Natural killer cell (primary cell): Measurements from ENCODE around the gene TES. TPM values are rescaled to one million over a fixed set of nuclear protein-coding genes. Genes with fewer than 3 reads are reported as not detected.

Experiments
- ATAC-seq, 3 donors: fragments of 150-1000 bp in 2 of 3; fragments of 200-7000 bp in 1 of 3; cut with Tn5 transposase; 1 replicate in 1 of 3; 2 replicates in 2 of 3; pipeline ENCODE4 v1.10.0; 2021; ENCODE audit warnings: mild to moderate bottlenecking in 2 of 3, moderate library complexity in 2 of 3
- DNase-seq, 2 donors: peaks; one replicate each; pipeline versions ENCODE4 v3.0.0 to v3.0.0-alpha.2; 2013 to 2021; ENCODE audit warnings: mixed read lengths in 1 of 2
- H3K27ac ChIP-seq: one replicate; pipeline ENCODE4 v1.5.1; 2013; ENCODE audit warnings: mild to moderate bottlenecking, low read length
- H3K27me3 ChIP-seq: one replicate; pipeline ENCODE4 v1.6.1; 2013; ENCODE audit warnings: low read length; ENCODE audit not compliant: control insufficient read depth, insufficient read depth
- H3K36me3 ChIP-seq: one replicate; pipeline ENCODE4 v1.6.1; 2013; ENCODE audit warnings: low read length; ENCODE audit not compliant: control insufficient read depth, insufficient read depth
- H3K4me1 ChIP-seq: one replicate; pipeline ENCODE4 v1.6.1; 2013; ENCODE audit warnings: low read length; ENCODE audit not compliant: control insufficient read depth, insufficient read depth
- H3K4me3 ChIP-seq: one replicate; pipeline ENCODE4 v1.5.1; 2013; ENCODE audit warnings: low read length
- H3K9me3 ChIP-seq: one replicate; pipeline ENCODE4 v1.6.1; 2013; ENCODE audit warnings: low read length; ENCODE audit not compliant: control insufficient read depth, insufficient read depth
- H3K27ac Mint-ChIP-seq, 2 donors: one replicate each; pipeline ENCODE4 v1.8.0; 2022; ENCODE audit warnings: mild to moderate bottlenecking in 2 of 2, mixed read lengths in 2 of 2, moderate library complexity in 1 of 2
- H3K27me3 Mint-ChIP-seq, 2 donors: one replicate each; pipeline ENCODE4 v1.8.0; 2022; ENCODE audit warnings: low read depth in 2 of 2, mixed read lengths in 2 of 2
- H3K36me3 Mint-ChIP-seq: one replicate; pipeline ENCODE4 v1.8.0; 2022; ENCODE audit warnings: mixed read lengths
- H3K4me1 Mint-ChIP-seq, 2 donors: one replicate each; pipeline ENCODE4 v1.8.0; 2022; ENCODE audit warnings: mixed read lengths in 2 of 2
- H3K4me3 Mint-ChIP-seq: one replicate; pipeline ENCODE4 v1.8.0; 2022; ENCODE audit warnings: mild to moderate bottlenecking, moderate library complexity, mixed read lengths
- H3K9me3 Mint-ChIP-seq, 2 donors: one replicate each; pipeline ENCODE4 v1.8.0; 2022; ENCODE audit warnings: mixed read lengths in 2 of 2
- WGBS: methylation state at CpG from one replicate; pipeline ENCODE4 v1.1.7; 2013; ENCODE audit warnings: missing lambda C conversion rate; ENCODE audit not compliant: insufficient coverage; 5-methylcytosine and 5-hydroxymethylcytosine counted together
- intact Hi-C: fragments of 100-400 bp; cut with micrococcal nuclease; formaldehyde crosslinking; loops from one replicate; pipeline ENCODE4 v1.14.2; 2022
- total RNA-seq, 4 donors: library from RNA; stranded (reverse); fragments of 120-200 nt in 1 of 4; gene quantifications; one replicate each; pipeline versions ENCODE4 v1.2.3 to v1.2.4, GENCODE V29; 2013 to 2022
- TF ChIP-seq, protein P1 (sequence below): fragments of 200-600 bp; IDR thresholded peaks from one replicate; pipeline ENCODE4 v1.8.0; 2022; ENCODE audit warnings: antibody characterized with exemption

The TES gene
- total RNA-seq, 3 donors from 2014 or later (not counting 1 experiment from before 2014, with no cell fraction given): 220 to 269 (median 227) TPM

DNA sequence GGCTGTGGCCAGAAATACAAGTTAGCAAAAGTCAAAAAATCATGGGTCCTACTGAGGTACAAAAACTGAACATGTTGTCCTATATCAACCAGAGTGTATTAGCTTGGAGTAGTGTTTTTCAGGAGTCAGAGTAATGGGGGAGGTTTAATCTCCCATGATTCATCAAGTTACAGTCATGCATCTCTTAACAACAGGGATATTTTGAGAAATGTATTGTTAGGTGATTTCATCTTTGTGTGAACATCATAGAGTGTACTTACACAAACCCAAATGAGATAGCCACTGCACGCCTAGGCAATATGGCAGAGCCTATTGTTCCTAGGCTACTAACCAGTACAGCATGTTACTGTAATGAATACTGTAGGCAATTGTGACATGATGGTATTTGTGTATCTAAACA is 14.9 kb upstream of the TES start:
- no peaks in the 10 kb centered on the region for H3K36me3 Mint-ChIP-seq
- peaks cover 2% of the 10 kb centered on the region for H3K27me3 ChIP-seq
- H3K4me1 ChIP-seq: no peaks in the 10 kb centered on the region
- no peak overlapping the region for H3K4me3 Mint-ChIP-seq
- intact Hi-C loops: no loop called here
- no peak for DNase-seq
- peaks cover 0 to 3% of the 10 kb centered on the region in 2 donors for H3K27me3 Mint-ChIP-seq
- no peak overlapping the region for H3K27ac ChIP-seq
- H3K36me3 ChIP-seq: no peaks in the 10 kb centered on the region
- no peaks in the 10 kb centered on the region for H3K9me3 Mint-ChIP-seq
- TF ChIP-seq, protein P1, sequence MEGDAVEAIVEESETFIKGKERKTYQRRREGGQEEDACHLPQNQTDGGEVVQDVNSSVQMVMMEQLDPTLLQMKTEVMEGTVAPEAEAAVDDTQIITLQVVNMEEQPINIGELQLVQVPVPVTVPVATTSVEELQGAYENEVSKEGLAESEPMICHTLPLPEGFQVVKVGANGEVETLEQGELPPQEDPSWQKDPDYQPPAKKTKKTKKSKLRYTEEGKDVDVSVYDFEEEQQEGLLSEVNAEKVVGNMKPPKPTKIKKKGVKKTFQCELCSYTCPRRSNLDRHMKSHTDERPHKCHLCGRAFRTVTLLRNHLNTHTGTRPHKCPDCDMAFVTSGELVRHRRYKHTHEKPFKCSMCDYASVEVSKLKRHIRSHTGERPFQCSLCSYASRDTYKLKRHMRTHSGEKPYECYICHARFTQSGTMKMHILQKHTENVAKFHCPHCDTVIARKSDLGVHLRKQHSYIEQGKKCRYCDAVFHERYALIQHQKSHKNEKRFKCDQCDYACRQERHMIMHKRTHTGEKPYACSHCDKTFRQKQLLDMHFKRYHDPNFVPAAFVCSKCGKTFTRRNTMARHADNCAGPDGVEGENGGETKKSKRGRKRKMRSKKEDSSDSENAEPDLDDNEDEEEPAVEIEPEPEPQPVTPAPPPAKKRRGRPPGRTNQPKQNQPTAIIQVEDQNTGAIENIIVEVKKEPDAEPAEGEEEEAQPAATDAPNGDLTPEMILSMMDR: no peak
- no peak for ATAC-seq
- no peak overlapping the region for H3K4me3 ChIP-seq
- H3K9me3 ChIP-seq: no peaks in the 10 kb centered on the region
- H3K4me1 Mint-ChIP-seq: no peaks in the 10 kb centered on the region
- no CpG with 5 or more reads among the region's 1 CpG for WGBS
- H3K27ac Mint-ChIP-seq: no peak overlapping the region

DNA sequence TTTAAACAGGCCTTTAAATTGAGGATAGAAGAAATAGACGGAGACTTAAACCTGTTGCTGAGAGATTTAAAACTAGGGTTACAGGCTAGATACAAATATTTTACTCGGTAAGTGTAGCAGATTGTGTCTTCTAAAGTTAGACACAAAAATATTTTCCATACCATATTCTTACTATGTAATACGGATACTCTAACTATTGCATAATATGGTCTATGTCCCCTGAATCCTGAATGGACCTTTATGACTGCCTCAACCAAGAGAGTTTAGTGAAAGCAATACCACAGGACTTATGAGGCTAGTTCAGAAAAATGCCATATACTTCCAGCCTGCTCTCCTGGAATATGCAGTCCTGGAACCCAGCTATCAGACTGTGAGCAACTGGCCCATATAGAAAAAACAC is 13.4 kb upstream of the TES start:
- DNase-seq (no peak), ATAC-seq (no peak)
- intact Hi-C loops: no loop called here
- peaks cover 2% of the 10 kb centered on the region for H3K27me3 ChIP-seq
- no peaks in the 10 kb centered on the region for H3K4me1 Mint-ChIP-seq
- no peak overlapping the region for H3K27ac ChIP-seq
- H3K9me3 ChIP-seq: no peaks in the 10 kb centered on the region
- no peaks in the 10 kb centered on the region for H3K36me3 ChIP-seq
- no peak overlapping the region for H3K27ac Mint-ChIP-seq
- H3K9me3 Mint-ChIP-seq: no peaks in the 10 kb centered on the region
- TF ChIP-seq, protein P1: no peak
- no peak overlapping the region for H3K4me3 ChIP-seq
- H3K4me1 ChIP-seq: no peaks in the 10 kb centered on the region
- H3K4me3 Mint-ChIP-seq: no peak overlapping the region
- H3K27me3 Mint-ChIP-seq: peaks cover 0 to 3% of the 10 kb centered on the region in 2 donors
- 100% methylated on average over 1 of the region's 3 CpGs for WGBS
- no peaks in the 10 kb centered on the region for H3K36me3 Mint-ChIP-seq

DNA sequence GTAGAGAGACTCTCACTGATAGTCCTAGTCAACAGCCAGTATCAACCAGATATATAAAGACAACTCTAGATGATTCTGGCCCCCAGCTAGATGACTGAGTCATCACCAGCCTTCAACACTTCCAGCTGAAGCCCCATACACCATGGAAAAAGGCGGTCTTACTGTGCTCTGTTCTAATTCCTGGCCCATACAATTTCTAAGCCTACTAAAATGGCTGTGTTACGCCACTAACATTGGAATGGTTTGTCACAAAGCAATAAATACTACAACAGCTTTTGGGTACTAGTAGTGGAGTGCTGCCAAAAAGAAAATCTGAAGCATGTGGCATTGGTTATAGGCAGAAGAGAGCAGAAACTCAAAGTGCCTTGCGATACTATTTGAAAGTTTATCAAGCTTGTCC is 13.0 kb upstream of the TES start:
- H3K36me3 Mint-ChIP-seq: no peaks in the 10 kb centered on the region
- TF ChIP-seq, protein P1: no peak
- no peak overlapping the region for H3K27ac Mint-ChIP-seq
- no peak for DNase-seq
- no peak overlapping the region for H3K4me3 Mint-ChIP-seq
- H3K36me3 ChIP-seq: no peaks in the 10 kb centered on the region
- H3K27ac ChIP-seq: no peak overlapping the region
- 98% methylated on average over 2 of the region's 3 CpGs for WGBS
- intact Hi-C loops: no loop called here
- H3K4me3 ChIP-seq: no peak overlapping the region
- H3K9me3 Mint-ChIP-seq: no peaks in the 10 kb centered on the region
- no peaks in the 10 kb centered on the region for H3K4me1 ChIP-seq
- no peaks in the 10 kb centered on the region for H3K9me3 ChIP-seq
- no peak for ATAC-seq
- peaks cover 2% of the 10 kb centered on the region for H3K27me3 ChIP-seq
- H3K27me3 Mint-ChIP-seq: peaks cover 0 to 3% of the 10 kb centered on the region in 2 donors
- H3K4me1 Mint-ChIP-seq: no peaks in the 10 kb centered on the region

DNA sequence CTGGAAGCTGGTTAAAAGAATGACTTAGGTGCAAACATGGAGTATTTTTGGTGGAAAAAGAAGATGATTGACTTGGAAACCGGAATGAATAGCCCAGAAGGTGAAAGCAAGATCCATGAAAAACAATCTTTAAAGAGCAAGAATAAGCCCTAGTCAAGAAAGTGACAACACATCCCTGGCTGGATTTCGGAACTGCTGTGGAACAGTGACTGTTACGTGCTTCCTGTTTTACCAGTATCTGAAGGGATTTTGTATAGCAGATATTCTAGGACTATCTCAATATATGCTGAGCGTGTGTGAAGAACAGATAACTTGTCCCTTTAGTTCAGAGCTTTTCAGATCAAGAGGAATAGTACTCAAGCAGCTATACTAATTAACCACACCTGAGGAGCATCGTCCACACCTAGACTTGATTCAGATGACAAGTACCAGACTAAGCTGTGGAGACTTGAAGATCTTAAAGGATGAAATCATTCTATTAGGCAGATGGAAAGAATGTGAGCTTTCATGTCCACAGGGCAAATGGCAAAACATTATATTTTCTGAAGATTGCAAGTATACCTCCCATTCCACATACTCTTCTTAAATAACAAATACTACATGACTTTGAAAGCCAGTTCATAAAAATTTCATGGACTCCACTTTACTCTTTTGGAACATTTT is 11.5 kb upstream of the TES start:
- Histone ChIP-seq H3K9me3 (no peaks in the 10 kb centered on the region), H3K27me3 (peaks cover 2% of the 10 kb centered on the region), H3K4me3 (no peak overlapping the region), H3K4me1 (no peaks in the 10 kb centered on the region), H3K27ac (no peak overlapping the region), H3K36me3 (no peaks in the 10 kb centered on the region)
- WGBS: 97% methylated on average over 5 of the region's 5 CpGs
- intact Hi-C loops: no loop called here
- Mint-ChIP-seq H3K4me3 (no peak overlapping the region), H3K27ac (no peak overlapping the region), H3K9me3 (no peaks in the 10 kb centered on the region), H3K27me3 (peaks cover 3 to 7% of the 10 kb centered on the region in 2 donors), H3K36me3 (no peaks in the 10 kb centered on the region), H3K4me1 (no peaks in the 10 kb centered on the region)
- DNase-seq: no peak
- ATAC-seq: no peak
- TF ChIP-seq, protein P1: no peak
